PFSK-1 (cell line): ENCODE results near the gene GMCL2.

Experiments
- FOXP2 ChIP-seq: optimal IDR thresholded peaks from 2 replicates; pipeline ENCODE3; 2011; ENCODE audit warnings: borderline replicate concordance, control low read depth, inconsistent platforms; ENCODE audit not compliant: insufficient read depth; ENCODE audit errors: extremely low read length, extremely low read depth
- POLR2AphosphoS5 ChIP-seq: IDR thresholded peaks from 2 replicates; pipeline ENCODE4 v1.6.1; 2012; ENCODE audit warnings: low read depth, mild to moderate bottlenecking, control low read depth, low read length, moderate library complexity
- SIN3A ChIP-seq: IDR thresholded peaks from 2 replicates; pipeline ENCODE4 v1.6.1; 2012; ENCODE audit warnings: mild to moderate bottlenecking, low read length, moderate library complexity, borderline replicate concordance; ENCODE audit not compliant: insufficient read depth
- TAF1 ChIP-seq: IDR thresholded peaks from 2 replicates; pipeline ENCODE4 v1.6.1; 2012; ENCODE audit warnings: low read length, control low read depth, borderline replicate concordance; ENCODE audit not compliant: insufficient read depth
- TF ChIP-seq, protein P1 (sequence below), 2 experiments: IDR thresholded peaks; 2 replicates each; pipeline versions ENCODE4 v1.6.1 to v1.8.0; 2011 to 2012; ENCODE audit warnings: low read depth in 2 of 2, low read length in 2 of 2, control low read depth in 1 of 2, inconsistent platforms in 1 of 2, mild to moderate bottlenecking in 1 of 2, moderate library complexity in 1 of 2; ENCODE audit not compliant: insufficient read depth in 1 of 2

The GMCL2 gene

DNA sequence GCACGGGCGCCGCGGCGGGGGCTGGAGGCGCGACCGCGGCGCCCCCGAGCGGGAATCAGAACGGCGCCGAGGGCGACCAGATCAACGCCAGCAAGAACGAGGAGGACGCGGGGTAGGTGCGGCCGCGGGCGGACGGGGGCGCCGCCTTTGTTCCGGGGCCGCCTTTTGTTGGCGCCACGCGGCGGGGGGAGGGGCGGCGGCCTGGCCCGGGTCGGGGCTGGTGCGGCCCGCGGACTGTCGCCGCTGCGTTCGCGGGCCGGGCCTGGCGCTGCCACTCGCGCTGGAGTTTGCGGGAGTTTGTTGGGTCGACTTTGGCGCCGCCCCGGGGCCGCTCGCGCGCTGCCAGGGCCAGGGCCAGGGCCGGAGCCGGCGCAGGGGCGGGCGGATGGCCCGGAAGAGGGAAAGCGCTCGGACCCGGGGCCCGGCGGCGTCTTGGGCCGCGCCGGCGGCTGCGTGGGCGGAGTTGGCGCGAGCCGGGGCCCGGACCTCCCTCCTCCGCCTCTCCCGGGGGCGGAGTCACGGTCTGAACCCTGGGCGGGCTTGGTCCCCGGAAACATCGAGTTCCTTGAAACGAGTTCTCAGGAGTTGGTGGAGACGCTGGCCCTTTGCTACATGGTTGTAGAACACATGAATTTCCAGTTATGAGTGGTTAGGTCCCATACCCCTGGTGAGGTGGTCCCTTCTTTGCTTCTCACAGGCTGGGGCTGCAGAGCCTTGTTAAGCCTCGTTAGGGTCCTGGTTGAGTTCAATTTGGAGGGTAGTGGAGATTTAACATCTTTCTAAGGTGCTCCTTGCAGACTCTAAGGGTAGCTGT is 18.0 kb upstream of the GMCL2 start:
- no peak for TF ChIP-seq FOXP2
- TF ChIP-seq, protein P1, sequence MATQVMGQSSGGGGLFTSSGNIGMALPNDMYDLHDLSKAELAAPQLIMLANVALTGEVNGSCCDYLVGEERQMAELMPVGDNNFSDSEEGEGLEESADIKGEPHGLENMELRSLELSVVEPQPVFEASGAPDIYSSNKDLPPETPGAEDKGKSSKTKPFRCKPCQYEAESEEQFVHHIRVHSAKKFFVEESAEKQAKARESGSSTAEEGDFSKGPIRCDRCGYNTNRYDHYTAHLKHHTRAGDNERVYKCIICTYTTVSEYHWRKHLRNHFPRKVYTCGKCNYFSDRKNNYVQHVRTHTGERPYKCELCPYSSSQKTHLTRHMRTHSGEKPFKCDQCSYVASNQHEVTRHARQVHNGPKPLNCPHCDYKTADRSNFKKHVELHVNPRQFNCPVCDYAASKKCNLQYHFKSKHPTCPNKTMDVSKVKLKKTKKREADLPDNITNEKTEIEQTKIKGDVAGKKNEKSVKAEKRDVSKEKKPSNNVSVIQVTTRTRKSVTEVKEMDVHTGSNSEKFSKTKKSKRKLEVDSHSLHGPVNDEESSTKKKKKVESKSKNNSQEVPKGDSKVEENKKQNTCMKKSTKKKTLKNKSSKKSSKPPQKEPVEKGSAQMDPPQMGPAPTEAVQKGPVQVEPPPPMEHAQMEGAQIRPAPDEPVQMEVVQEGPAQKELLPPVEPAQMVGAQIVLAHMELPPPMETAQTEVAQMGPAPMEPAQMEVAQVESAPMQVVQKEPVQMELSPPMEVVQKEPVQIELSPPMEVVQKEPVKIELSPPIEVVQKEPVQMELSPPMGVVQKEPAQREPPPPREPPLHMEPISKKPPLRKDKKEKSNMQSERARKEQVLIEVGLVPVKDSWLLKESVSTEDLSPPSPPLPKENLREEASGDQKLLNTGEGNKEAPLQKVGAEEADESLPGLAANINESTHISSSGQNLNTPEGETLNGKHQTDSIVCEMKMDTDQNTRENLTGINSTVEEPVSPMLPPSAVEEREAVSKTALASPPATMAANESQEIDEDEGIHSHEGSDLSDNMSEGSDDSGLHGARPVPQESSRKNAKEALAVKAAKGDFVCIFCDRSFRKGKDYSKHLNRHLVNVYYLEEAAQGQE (IDR thresholded peaks at IDR 0.05; ENCODE audit: insufficient read depth in 1 of 2, low read depth in 2 of 2, low read length in 2 of 2) = no peak
- no peak for TF ChIP-seq POLR2AphosphoS5
- TF ChIP-seq SIN3A = no peak
- no peak for TF ChIP-seq TAF1

DNA sequence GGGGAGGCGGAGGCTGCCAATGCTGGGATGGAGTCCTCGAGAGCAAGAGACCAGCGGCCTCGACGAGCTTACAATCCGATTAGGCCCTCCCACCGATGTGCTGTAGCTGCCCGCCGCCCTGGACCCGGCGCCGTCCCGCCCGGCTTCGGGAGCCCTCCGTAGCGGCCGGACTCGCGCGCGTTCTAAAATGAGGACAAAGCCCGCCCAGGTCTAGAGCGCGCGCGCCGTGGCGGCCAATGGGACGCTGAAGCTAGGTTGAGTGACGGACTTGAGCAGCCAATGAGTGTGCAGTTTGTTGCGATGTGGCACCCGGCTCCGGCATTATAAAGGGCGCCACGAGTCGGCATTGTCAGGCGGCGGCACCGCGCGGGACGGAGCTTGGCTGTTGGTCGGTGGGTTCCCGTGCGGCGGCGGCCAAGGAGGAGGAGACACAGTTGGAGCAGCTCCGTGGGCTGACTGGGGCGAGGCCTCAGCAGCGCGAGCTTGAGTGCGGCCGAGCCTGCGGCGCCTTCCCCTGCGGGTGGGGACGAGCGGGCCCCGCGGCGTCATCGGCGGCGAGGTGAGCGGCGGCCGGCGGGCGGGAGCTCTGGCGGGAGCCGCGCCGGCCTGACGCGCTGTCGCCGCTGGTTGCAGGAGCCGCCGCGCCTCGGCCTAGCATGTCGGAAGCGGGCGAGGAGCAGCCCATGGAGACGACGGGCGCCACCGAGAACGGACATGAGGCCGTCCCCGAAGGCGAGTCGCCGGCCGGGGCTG is 17.2 kb upstream of the GMCL2 start, which contains the start of gene HNRNPAB:
TSS of gene HNRNPAB (plus strand) at position 352 of the 753 bp plus-strand sequence. CDS start at position 657, 305 bp downstream.
- peak; percentile 87 for TF ChIP-seq FOXP2
- TF ChIP-seq, protein P1 (IDR thresholded peaks at IDR 0.05; ENCODE audit: insufficient read depth in 1 of 2, low read depth in 2 of 2, low read length in 2 of 2) = peak; percentile 9 to 61; a peak in 1 of 4 replicates
- TF ChIP-seq TAF1 = peak; percentile 92
- peak; percentile 99 for TF ChIP-seq POLR2AphosphoS5
- TF ChIP-seq SIN3A = peak; percentile 90; the same call in 1 of the 2 replicates

DNA sequence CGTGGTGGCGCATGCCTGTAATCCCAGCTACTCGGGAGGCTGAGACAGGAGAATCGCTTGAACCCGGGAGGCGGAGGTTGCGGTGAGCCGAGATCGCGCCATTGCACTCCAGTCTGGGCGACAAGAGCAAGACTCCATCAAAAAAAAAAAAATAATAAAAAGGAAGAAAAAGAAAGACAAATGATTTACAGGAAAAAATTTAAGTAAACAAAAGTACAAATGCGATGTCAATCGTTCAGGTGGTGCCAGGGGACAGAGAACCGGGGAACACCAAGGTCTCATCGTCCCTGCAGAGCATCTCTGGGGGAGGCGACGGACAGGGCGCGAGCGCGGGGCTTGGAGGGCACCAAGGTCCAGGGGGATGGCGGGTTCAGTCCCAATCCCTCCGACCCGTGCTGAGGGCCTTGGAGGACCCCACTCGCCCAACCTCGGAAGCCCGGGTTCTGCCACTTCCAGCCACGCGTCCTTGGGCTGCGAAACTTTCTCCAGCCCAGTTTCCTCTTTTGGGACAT is 16.6 kb upstream of the GMCL2 start:
- no peak for TF ChIP-seq TAF1
- TF ChIP-seq SIN3A = no peak
- no peak for TF ChIP-seq FOXP2
- TF ChIP-seq POLR2AphosphoS5 = no peak
- TF ChIP-seq, protein P1 (IDR thresholded peaks at IDR 0.05; ENCODE audit: insufficient read depth in 1 of 2, low read depth in 2 of 2, low read length in 2 of 2) = no peak

DNA sequence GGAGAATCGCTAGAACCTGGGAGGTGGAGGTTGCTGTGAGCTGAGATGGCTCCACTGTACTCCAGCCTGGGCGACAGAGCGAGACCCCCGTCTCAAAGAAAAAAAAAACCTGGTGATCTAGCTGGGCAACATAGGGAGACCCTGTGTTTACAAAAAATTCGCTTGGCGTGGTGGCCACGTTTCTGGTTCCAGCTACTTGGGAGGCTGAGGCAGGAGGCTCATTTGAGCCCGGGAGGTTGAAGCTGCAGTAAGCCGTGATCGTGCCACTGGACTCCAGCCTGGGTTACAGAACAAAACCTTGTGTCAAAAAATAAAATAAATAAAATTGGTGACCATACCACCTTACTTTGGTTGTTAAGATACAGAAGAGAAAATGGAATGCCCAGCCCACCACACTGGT is 15.4 kb upstream of the GMCL2 start:
- TF ChIP-seq SIN3A = no peak
- TF ChIP-seq, protein P1 (IDR thresholded peaks at IDR 0.05; ENCODE audit: insufficient read depth in 1 of 2, low read depth in 2 of 2, low read length in 2 of 2) = no peak
- no peak for TF ChIP-seq TAF1
- TF ChIP-seq FOXP2 = no peak
- TF ChIP-seq POLR2AphosphoS5 = no peak
